HG03095 (cell line): ENCODE results near the gene HECW1.
"Not testable (repeated sequence)": the region's sequence is repeated elsewhere in the genome, so short reads cannot be mapped to it uniquely, and the experiment has no call there.

ENCODE experiments used
- ATAC-seq: cut with Tn5 transposase; IDR thresholded peaks from one replicate; pipeline ENCODE4 v1.9.1; 2021; ENCODE audit warnings: moderate library complexity; ENCODE audit not compliant: unreplicated experiment

Gene HECW1

GRCh38 chr7:43201912-43202311 lies 89.5 kb downstream of the HECW1 start:
- ATAC-seq = no peak

- ATAC-seq = no peak
Observed at GRCh38 chr7:43204081-43204480, 91.6 kb downstream of the HECW1 start.

DNA sequence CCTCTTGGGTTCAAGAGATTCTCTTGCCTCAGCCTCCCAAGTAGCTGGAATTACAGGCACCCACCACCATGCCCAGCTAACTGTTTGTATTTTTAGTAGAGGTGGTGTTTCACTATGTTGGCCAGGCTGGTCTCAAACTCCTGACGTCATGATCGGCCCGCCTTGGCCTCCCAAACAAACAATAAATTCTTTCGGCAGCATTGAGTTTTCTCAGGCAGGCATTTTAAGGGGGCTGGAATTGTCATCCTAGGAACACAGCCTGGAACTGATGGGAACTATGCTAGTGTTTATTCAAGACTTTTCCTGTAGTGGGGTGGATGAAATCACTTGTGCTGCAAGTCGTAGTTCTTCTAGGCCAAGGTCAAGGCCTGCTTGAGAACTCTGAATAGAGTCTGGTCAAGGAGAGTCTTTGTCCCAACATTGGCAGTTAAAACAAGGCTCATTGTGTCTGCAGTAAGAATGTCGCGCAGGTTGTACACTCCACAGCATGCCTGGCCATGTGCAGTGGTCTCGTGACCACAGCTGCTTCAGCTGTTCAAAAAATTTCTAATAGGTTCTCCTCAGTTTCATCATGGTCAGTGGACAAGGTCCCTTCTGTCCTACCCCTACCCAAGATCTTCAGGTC lies 92.8 kb downstream of the HECW1 start:
- no peak for ATAC-seq

GRCh38 chr7:43208242-43208641 lies 95.8 kb downstream of the HECW1 start:
- no peak for ATAC-seq

GRCh38 chr7:43210539-43210938 lies 98.1 kb downstream of the HECW1 start:
- ATAC-seq = not testable (repeated sequence)

GRCh38 chr7:43211286-43211685 lies 98.8 kb downstream of the HECW1 start:
- no peak for ATAC-seq

DNA sequence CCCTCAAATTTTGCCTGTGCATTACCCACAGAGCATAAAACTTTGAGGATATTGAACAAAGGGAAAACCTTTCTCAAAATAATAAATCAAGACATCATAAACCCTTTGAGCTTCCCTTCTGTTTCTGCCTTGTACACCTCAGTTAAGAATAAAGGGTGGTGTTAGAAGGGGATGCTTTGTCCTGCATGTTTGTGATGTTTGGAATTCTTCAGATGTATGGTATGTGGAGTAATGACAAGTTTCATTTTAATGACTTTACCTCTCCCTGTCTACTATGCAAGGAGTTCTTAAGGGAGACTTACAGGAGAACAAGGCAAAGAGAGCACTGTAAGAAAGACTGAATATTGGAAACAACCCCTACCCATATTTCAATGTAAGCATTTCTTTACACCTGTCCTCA lies 99.2 kb downstream of the HECW1 start:
- ATAC-seq = no peak

- ATAC-seq = no peak
Observed at GRCh38 chr7:43212921-43213320, 100.5 kb downstream of the HECW1 start.

DNA sequence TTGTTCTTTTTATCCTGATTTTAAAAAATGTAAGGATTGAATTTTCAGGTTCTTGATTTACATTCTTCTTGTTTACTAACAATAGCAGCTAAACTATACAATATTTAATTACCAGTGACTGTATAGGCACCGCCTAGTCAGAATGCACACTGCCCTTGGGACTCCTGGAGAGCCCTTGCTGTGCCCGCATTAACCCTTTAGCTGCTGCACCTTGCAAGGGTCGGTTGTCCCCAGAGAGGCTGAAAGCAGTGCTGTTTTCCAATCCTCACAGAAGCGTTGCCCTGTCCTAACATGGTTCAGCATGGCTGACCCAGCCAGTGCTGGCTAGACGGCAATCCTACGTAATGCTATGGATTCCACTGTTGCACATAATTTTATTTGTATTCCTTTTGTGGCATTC lies 102.6 kb downstream of the HECW1 start:
- ATAC-seq = no peak

- ATAC-seq = no peak
Observed at GRCh38 chr7:43217055-43217454, 104.6 kb downstream of the HECW1 start.

- not testable (repeated sequence) for ATAC-seq
Observed at GRCh38 chr7:43218901-43219300, 106.5 kb downstream of the HECW1 start.

GRCh38 chr7:43220250-43220649 lies 107.8 kb downstream of the HECW1 start:
- ATAC-seq = no peak

DNA sequence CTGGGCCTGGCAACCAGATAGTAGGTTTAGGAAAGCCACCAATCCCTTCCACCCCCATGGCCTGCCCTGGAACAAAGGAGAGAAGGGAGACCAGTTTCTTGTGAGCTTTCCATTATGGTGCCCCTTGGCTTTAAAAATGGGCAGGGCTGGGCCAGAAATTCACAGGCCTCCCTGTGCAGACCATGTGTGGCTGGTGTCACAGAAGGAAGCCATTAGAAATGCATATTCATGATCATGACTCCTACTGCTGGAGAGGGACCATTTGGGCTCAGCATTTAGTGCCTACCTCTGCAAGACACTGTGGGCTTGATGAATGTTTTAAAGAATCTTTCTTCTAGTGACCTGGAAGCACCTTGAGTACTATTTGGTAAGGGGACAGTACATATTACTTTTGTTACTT lies 108.3 kb downstream of the HECW1 start:
- ATAC-seq = no peak

- ATAC-seq = no peak
Observed at GRCh38 chr7:43229801-43230200, 117.4 kb downstream of the HECW1 start.

GRCh38 chr7:43232366-43232765 lies 119.9 kb downstream of the HECW1 start:
- no peak for ATAC-seq

GRCh38 chr7:43234073-43234472 lies 121.6 kb downstream of the HECW1 start:
- no peak for ATAC-seq

DNA sequence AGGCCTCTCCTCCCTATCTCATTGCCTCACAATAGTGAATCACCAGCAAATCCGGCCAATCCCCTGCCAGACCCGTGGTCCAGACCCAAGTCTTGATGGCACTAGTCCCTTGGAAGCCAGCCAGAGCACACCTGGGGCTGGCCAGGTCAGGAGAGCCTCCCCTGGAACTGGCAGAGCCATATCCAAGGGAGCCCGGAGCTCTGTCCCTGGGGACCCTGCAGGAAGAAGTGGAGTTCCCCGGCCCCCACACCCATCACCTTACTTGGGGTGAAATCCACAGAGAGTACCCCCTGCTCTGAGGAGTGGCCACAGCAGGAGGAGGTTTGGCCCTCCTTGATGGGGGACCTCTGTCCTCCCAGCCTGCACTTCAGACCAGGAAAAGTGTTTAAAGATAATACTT lies 122.5 kb downstream of the HECW1 start:
- ATAC-seq = no peak

DNA sequence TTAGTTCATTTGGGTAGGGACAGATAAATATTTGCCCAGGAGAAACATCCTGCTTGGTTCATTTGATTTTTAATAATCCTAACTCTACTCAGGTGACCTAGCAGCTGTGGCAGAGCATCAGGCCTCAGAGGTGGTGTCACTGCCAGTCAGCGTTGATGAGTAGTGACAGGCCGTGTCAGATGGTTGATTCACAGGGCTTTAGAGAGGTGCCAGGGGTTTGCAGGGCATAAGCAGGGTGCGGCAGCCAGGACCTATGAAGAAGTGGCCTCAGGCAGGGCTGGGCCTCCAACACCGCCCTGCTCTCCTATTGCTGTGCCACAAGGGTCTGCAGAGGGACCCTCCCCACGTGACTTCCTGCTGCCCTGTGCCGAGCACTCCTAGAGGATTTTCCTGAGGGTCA lies 128.1 kb downstream of the HECW1 start:
- no peak for ATAC-seq

GRCh38 chr7:43242628-43243255 lies 130.3 kb downstream of the HECW1 start:
- no peak for ATAC-seq

DNA sequence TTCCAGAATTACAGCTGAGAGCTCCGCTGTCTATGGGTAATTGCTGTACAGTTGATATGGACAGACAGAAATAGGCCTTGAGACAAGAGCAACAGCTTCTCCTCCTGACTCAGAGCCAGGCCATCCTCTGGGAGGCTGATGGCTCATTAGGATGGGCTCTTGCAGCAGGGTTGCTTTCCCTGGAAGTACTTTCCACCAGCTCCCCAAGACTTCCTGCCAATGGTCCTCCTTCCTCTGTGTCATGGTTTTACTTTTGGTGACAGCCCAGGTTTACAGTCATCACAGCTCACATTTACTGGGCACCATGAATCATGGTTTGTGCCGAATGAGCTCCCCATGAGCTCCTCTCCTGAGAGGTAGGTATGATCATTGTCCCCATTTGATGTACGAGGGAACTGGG lies 131.8 kb downstream of the HECW1 start:
- no peak for ATAC-seq

- no peak for ATAC-seq
Observed at GRCh38 chr7:43244784-43245183, 132.3 kb downstream of the HECW1 start.

GRCh38 chr7:43247757-43248156 lies 135.3 kb downstream of the HECW1 start:
- ATAC-seq = no peak

DNA sequence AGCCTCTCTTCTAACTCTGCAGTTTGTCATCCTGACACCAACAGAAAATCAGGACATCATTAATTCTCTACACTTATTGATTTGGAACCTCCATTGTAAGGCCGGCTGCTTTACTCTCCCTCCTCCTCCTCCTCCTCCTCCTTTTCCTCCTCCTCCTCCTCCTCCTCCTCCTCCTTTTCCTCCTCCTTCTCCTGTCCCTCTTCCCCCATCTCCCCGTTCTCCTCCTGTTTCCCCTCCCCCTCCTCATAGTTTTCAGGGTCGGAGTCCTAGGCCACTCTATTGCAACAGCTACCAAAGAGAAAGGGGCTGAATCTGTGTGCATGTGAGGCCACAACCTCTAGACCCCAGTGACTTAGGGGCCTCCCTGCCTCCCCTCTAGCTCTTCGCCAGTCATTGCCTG lies 136.1 kb downstream of the HECW1 start:
- no peak for ATAC-seq
